HG02884 (cell line): ENCODE results near the gene BOLA2B.
"Not testable (repeated sequence)": the region's sequence is repeated elsewhere in the genome, so short reads cannot be mapped to it uniquely, and the experiment has no call there.

ENCODE experiments used
- ATAC-seq: cut with Tn5 transposase; IDR thresholded peaks from one replicate; pipeline ENCODE4 v1.9.1; 2021; ENCODE audit warnings: mild to moderate bottlenecking, moderate library complexity; ENCODE audit not compliant: unreplicated experiment

Gene BOLA2B

GRCh38 chr16:30193615-30194014 is at the start of gene BOLA2B, which contains the start of gene SLX1A:
TSS of gene BOLA2B (minus strand) at chr16:30193666. CDS start at chr16:30193595, 71 bp downstream.
TSS of gene SLX1A (plus strand) at chr16:30193875. CDS start at chr16:30194085, 210 bp downstream.
- ATAC-seq, result peak; percentile 86

- ATAC-seq, result not testable (repeated sequence)
These were observed 23.6 kb upstream of the BOLA2B start for GRCh38 chr16:30217082-30217481.

GRCh38 chr16:30211414-30211813 is 17.9 kb upstream of the BOLA2B start:
- not testable (repeated sequence) for ATAC-seq

- ATAC-seq, result not testable (repeated sequence)
These were observed 15.6 kb upstream of the BOLA2B start for GRCh38 chr16:30209032-30209431.

GRCh38 chr16:30207063-30207704 is 13.7 kb upstream of the BOLA2B start:
- ATAC-seq, result not testable (repeated sequence)

GRCh38 chr16:30206252-30206651 is 12.8 kb upstream of the BOLA2B start:
- ATAC-seq, result not testable (repeated sequence)

GRCh38 chr16:30205541-30206236 is 12.2 kb upstream of the BOLA2B start:
- not testable (repeated sequence) for ATAC-seq

- ATAC-seq, result not testable (repeated sequence)
These were observed 6.3 kb upstream of the BOLA2B start for GRCh38 chr16:30199608-30200343.

- not testable (repeated sequence) for ATAC-seq
These were observed 5.6 kb upstream of the BOLA2B start, which contains the start of gene SULT1A3 for GRCh38 chr16:30199049-30199448. TSS of gene SULT1A3 (plus strand) at chr16:30199255. CDS start at chr16:30200729, 1,474 bp downstream.

GRCh38 chr16:30197001-30197400 is 3.5 kb upstream of the BOLA2B start:
- ATAC-seq, result not testable (repeated sequence)

GRCh38 chr16:30194172-30194925 is 883 bp upstream of the BOLA2B start:
- ATAC-seq, result peak; percentile 54

GRCh38 chr16:30193098-30193497 is 368 bp downstream of the BOLA2B start:
- peak; percentile 7 for ATAC-seq

GRCh38 chr16:30191158-30191557 is 2.3 kb downstream of the BOLA2B start:
- ATAC-seq, result not testable (repeated sequence)

GRCh38 chr16:30187971-30188561 is 5.4 kb downstream of the BOLA2B start:
- ATAC-seq, result no peak

GRCh38 chr16:30187556-30187865 is 6.0 kb downstream of the BOLA2B start:
- no peak for ATAC-seq

GRCh38 chr16:30186782-30187555 is 6.5 kb downstream of the BOLA2B start:
- no peak for ATAC-seq

- no peak for ATAC-seq
These were observed 7.1 kb downstream of the BOLA2B start for GRCh38 chr16:30186444-30186781.

GRCh38 chr16:30185683-30186421 is 7.6 kb downstream of the BOLA2B start:
- ATAC-seq, result no peak
